Tibial nerve (tissue), 4 donors: ENCODE results near the gene RCAN2. TPM values are rescaled to one million over a fixed set of nuclear protein-coding genes. Genes with fewer than 3 reads are reported as not detected.
"Not testable (repeated sequence)": the region's sequence is repeated elsewhere in the genome, so short reads cannot be mapped to it uniquely, and the experiment has no call there.

Experiments
- DNase-seq, 2 donors: peaks; one replicate each; pipeline ENCODE4 v3.0.0-alpha.2; 2019; ENCODE audit warnings: low spot score in 2 of 2
- H3K27ac ChIP-seq, 4 donors: fragments of 200-600 bp; sonication (generic) in 3 of 4; one replicate each; pipeline ENCODE4 v1.5.1; 2017 to 2019; ENCODE audit warnings: mild to moderate bottlenecking in 1 of 4
- H3K27me3 ChIP-seq, 2 donors: fragments of 200-600 bp; sonication (generic) in 1 of 2; one replicate each; pipeline versions ENCODE4 v1.5.1 to v1.6.0; 2017 to 2019
- H3K36me3 ChIP-seq, 3 donors: fragments of 200-600 bp; sonication (generic); one replicate each; pipeline ENCODE4 v1.5.1; 2018 to 2019
- H3K4me1 ChIP-seq, 4 donors: fragments of 200-600 bp; sonication (generic) in 3 of 4; one replicate each; pipeline ENCODE4 v1.5.1; 2017 to 2019
- H3K4me3 ChIP-seq, 4 donors: fragments of 200-600 bp; sonication (generic) in 3 of 4; one replicate each; pipeline ENCODE4 v1.5.1; 2017 to 2019; ENCODE audit warnings: mild to moderate bottlenecking in 1 of 4, moderate library complexity in 1 of 4
- H3K9me3 ChIP-seq, 4 donors: fragments of 200-600 bp; sonication (generic) in 3 of 4; one replicate each; pipeline ENCODE4 v1.5.1; 2017 to 2019
- EP300 ChIP-seq, 2 donors: sonication (generic); formaldehyde crosslinking; IDR thresholded peaks; one replicate each; pipeline ENCODE4 v1.6.1; 2017; ENCODE audit warnings: antibody characterized with exemption in 2 of 2, mild to moderate bottlenecking in 1 of 2
- POLR2A ChIP-seq, 2 donors: fragments of 450-650 bp; IDR thresholded peaks; one replicate each; pipeline ENCODE4 v1.6.1; 2017; ENCODE audit warnings: antibody characterized with exemption in 2 of 2, mild to moderate bottlenecking in 2 of 2, moderate library complexity in 2 of 2
- WGBS, 2 donors: methylation state at CpG; one replicate each; pipeline ENCODE4 v1.1.5; 2018; 5-methylcytosine and 5-hydroxymethylcytosine counted together
- total RNA-seq, 4 donors: library from RNA; depleted of rRNA; stranded (reverse); fragments of >200 nt; gene quantifications; one replicate each; pipeline ENCODE4 v1.1.0, GENCODE V29; 2016
- TF ChIP-seq, protein P1 (sequence below), 5 experiments: fragments of 200-600 bp in 3 of 5; fragments of 450-650 bp in 2 of 5; sonication (generic) in 3 of 5; IDR thresholded peaks; one replicate each; pipeline ENCODE4 v1.5.1; 2016 to 2019; ENCODE audit warnings: antibody characterized with exemption in 5 of 5, mild to moderate bottlenecking in 3 of 5, moderate library complexity in 2 of 5

The RCAN2 gene
- total RNA-seq, 4 donors from 2014 or later, result 6.6 to 19.4 (median 15.0) TPM

DNA sequence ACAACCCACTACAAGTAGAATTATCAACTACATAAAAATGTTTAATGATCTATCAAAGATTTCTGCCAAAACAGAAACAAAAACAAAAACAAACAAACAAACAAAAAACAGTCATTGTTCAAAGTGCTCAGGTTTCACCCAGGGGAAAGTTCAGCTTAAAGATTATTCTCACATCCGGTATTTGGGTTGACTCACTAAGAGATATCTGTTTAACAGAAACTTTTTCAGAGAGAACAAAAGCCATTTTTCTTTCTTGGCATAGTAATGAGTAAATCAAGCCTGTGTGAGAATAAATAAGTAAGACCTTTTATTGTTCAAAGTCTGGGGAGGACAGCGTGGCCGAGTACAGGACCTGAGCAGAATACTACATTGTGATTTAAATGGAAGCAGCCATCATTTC, 143.6 kb downstream of the RCAN2 start:
- Histone ChIP-seq H3K27ac (no peak overlapping the region), H3K9me3 (peaks cover 0 to 13% (median 0%) of the 10 kb centered on the region in 4 donors), H3K36me3 (no peaks in the 10 kb centered on the region), H3K27me3 (no peaks in the 10 kb centered on the region), H3K4me1 (no peaks in the 10 kb centered on the region), H3K4me3 (no peak overlapping the region)
- 38 to 54% methylated on average over 3 of the region's 3 CpGs for WGBS, 2 donors
- DNase-seq, result no peak
- TF ChIP-seq POLR2A (IDR thresholded peaks at IDR 0.05), result no peak
- TF ChIP-seq, protein P1, sequence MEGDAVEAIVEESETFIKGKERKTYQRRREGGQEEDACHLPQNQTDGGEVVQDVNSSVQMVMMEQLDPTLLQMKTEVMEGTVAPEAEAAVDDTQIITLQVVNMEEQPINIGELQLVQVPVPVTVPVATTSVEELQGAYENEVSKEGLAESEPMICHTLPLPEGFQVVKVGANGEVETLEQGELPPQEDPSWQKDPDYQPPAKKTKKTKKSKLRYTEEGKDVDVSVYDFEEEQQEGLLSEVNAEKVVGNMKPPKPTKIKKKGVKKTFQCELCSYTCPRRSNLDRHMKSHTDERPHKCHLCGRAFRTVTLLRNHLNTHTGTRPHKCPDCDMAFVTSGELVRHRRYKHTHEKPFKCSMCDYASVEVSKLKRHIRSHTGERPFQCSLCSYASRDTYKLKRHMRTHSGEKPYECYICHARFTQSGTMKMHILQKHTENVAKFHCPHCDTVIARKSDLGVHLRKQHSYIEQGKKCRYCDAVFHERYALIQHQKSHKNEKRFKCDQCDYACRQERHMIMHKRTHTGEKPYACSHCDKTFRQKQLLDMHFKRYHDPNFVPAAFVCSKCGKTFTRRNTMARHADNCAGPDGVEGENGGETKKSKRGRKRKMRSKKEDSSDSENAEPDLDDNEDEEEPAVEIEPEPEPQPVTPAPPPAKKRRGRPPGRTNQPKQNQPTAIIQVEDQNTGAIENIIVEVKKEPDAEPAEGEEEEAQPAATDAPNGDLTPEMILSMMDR (IDR thresholded peaks at IDR 0.05), result no peak
- no peak for TF ChIP-seq EP300 (IDR thresholded peaks at IDR 0.05)

DNA sequence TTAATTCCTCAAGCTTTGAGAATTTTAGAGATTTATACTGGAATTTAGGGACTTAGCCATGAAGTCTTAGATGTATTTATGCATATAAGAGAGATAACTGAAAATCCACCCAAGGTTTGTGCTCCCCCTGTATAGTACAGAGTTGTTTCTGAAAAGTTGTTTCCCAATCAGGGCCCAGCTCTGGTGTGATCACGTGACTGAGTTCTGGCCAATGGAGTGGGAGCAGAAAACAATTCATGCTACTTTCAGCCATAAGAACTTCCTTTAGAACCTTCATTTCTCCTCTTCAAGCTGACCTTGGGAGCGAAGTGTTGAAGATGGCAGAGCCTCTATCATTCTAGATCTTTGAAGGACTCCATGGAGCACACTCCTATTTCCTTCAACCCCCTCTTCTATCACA, 151.0 kb downstream of the RCAN2 start:
- DNase-seq, result no peak
- no peak overlapping the region for H3K27ac ChIP-seq
- H3K4me3 ChIP-seq, result no peak overlapping the region
- no peaks in the 10 kb centered on the region for H3K36me3 ChIP-seq
- H3K27me3 ChIP-seq, result no peaks in the 10 kb centered on the region
- no peaks in the 10 kb centered on the region for H3K9me3 ChIP-seq
- H3K4me1 ChIP-seq, result no peaks in the 10 kb centered on the region
- 94 to 95% methylated on average over 2 of the region's 2 CpGs for WGBS, 2 donors
- TF ChIP-seq EP300 (IDR thresholded peaks at IDR 0.05) (no peak), POLR2A (IDR thresholded peaks at IDR 0.05) (no peak)
- TF ChIP-seq, protein P1 (IDR thresholded peaks at IDR 0.05), result no peak

DNA sequence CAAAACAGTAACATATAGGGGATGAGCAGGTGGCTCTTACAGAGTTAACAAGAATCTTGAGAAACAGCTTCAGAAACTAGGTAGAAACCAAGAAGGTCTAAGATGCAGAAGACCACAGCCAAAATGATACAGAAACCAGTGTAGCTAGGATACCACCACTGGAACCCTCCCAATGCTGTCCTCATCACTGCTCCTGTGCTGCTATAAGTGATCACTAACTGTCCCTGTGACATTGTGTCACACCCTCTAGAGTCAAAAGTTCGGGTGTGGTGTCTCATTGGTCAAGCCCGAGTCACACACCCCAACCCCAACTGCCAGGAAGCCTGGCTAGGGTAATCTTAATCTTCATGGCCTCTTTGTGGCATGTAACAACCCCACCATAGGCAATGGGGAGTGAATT, 153.1 kb downstream of the RCAN2 start:
- H3K27me3 ChIP-seq, result no peaks in the 10 kb centered on the region
- no peak overlapping the region for H3K27ac ChIP-seq
- DNase-seq, result no peak
- no peaks in the 10 kb centered on the region for H3K9me3 ChIP-seq
- no peaks in the 10 kb centered on the region for H3K4me1 ChIP-seq
- WGBS, 2 donors, result 83 to 86% methylated on average over 2 of the region's 2 CpGs
- no peak overlapping the region for H3K4me3 ChIP-seq
- TF ChIP-seq, protein P1 (IDR thresholded peaks at IDR 0.05), result no peak
- no peak for TF ChIP-seq EP300 (IDR thresholded peaks at IDR 0.05)
- TF ChIP-seq POLR2A (IDR thresholded peaks at IDR 0.05), result no peak
- H3K36me3 ChIP-seq, result no peaks in the 10 kb centered on the region

DNA sequence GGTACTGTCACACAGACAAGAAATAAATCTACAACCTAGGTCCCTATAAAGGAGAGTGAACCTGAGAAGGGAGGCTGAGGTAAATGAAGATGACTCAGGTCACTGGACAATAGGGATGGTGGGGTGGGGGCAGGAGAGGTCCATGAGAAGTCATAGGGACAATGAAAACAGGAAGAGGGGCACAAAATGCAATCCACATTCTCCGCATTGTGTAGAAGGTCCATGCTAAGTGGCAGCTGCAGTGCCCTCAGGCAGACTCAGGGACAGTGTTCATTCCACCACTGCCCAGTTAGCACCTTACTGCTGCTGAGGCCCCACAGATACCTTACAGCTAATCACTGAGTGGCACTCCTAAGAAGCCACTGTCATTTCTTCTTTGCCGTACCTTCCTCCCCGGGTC, 156.8 kb downstream of the RCAN2 start:
- no peak for DNase-seq
- TF ChIP-seq POLR2A (IDR thresholded peaks at IDR 0.05) (no peak), EP300 (IDR thresholded peaks at IDR 0.05) (no peak)
- TF ChIP-seq, protein P1 (IDR thresholded peaks at IDR 0.05), result no peak
- Histone ChIP-seq H3K27me3 (no peaks in the 10 kb centered on the region), H3K9me3 (no peaks in the 10 kb centered on the region), H3K36me3 (no peaks in the 10 kb centered on the region), H3K4me1 (peaks cover 0 to 4% (median 0%) of the 10 kb centered on the region in 4 donors), H3K4me3 (no peak overlapping the region), H3K27ac (no peak overlapping the region)
- WGBS, 2 donors, result 92 to 95% methylated on average over 3 of the region's 3 CpGs

DNA sequence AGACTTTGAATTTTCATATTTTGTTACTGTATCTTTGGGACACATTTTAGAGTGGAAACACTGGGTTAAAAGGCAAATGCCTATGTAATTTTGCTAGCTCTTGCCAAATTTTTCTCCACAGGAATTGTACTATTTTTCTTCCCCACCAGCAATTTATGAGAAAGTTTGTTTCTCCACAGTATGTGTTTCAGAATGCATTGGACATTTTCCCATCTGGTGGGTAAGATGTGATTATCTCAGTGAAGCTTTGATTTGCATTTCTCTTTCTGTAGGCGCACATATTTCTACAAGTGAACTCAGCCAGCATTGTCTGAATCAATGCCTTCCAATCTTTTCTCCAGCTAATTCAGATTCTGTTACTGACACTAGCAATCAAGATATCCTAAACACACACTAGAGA, 157.8 kb downstream of the RCAN2 start:
- Histone ChIP-seq H3K4me1 (peaks cover 0 to 4% (median 0%) of the 10 kb centered on the region in 4 donors), H3K9me3 (no peaks in the 10 kb centered on the region), H3K36me3 (no peaks in the 10 kb centered on the region), H3K4me3 (no peak overlapping the region), H3K27ac (no peak overlapping the region), H3K27me3 (no peaks in the 10 kb centered on the region)
- WGBS, 2 donors, result 85 to 92% methylated on average over 1 of the region's 1 CpG
- no peak for DNase-seq
- TF ChIP-seq POLR2A (IDR thresholded peaks at IDR 0.05) (no peak), EP300 (IDR thresholded peaks at IDR 0.05) (no peak)
- TF ChIP-seq, protein P1 (IDR thresholded peaks at IDR 0.05), result no peak

DNA sequence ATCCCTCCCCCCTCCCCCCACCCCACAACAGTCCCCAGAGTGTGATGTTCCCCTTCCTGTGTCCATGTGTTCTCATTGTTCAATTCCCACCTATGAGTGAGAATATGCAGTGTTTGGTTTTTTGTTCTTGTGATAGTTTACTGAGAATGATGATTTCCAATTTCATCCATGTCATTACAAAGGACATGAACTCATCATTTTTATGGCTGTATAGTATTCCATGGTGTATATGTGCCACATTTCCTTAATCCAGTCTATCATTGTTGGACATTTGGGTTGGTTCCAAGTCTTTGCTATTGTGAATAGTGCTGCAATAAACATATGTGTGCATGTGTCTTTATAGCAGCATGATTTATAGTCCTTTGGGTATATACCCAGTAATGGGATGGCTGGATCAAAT, 158.8 kb downstream of the RCAN2 start:
- not testable (repeated sequence) for DNase-seq, H3K9me3 ChIP-seq, H3K27ac ChIP-seq, H3K4me3 ChIP-seq, H3K36me3 ChIP-seq, H3K27me3 ChIP-seq, H3K4me1 ChIP-seq
